K562 (cell line): Measurements from ENCODE around the gene DCUN1D2. TPM values are rescaled to one million over a fixed set of nuclear protein-coding genes. Genes with fewer than 3 reads are reported as not detected.
A peak's percentile ranks its signal among the peaks of the same experiment; 100 is the strongest.

Experiments used
- ATAC-seq: fragments of 200-7000 bp; cut with Tn5 transposase; 3 replicates; pipeline ENCODE4 v1.9.1; 2020; ENCODE audit warnings: moderate library complexity
- BruUV-seq: library from RNA; stranded (reverse); fragments of 400-500 nt; replicated peaks from 2 replicates; lab custom pipeline; 2021; lab: Mats Ljungman, UMichigan
- CTCF ChIA-PET: fragments of 300-600 bp; formaldehyde crosslinking; extraction: SDS; loops from one replicate; lab custom pipeline; 2021; ENCODE audit warnings: low intra/inter-chr PET ratio; lab: Yijun Ruan, JAX
- POLR2A ChIA-PET: fragments of 300-600, 350-650 bp; sonication (Branson Sonifier 250); formaldehyde crosslinking; extraction: SDS; loops from one replicate; lab custom pipeline; 2021; ENCODE audit warnings: antibody characterized with exemption, inconsistent platforms; lab: Yijun Ruan, JAX
- DNase-seq, 4 experiments: peaks; one replicate each; pipeline versions ENCODE4 v3.0.0 to v3.0.0-alpha.2; 2011 to 2018; ENCODE audit warnings: low spot score in 3 of 4, mixed read lengths in 3 of 4; ENCODE audit errors: extremely low read depth in 1 of 4
- FAIRE-seq: peaks from 2 replicates; lab custom pipeline; 2011; peaks lifted over from hg19 to GRCh38; lab: Jason Lieb, UNC
- H2AFZ ChIP-seq: 2 replicates; pipeline ENCODE4 v1.6.0; 2011; ENCODE audit warnings: low read depth, low read length, control low read depth, inconsistent platforms
- H3K27ac ChIP-seq: fragments of 200-600 bp; 3 replicates; pipeline ENCODE4 v1.8.0; 2011; ENCODE audit warnings: low read depth, mild to moderate bottlenecking, control low read depth, inconsistent platforms, low read length, moderate library complexity, mixed read lengths; ENCODE audit errors: extremely low read depth
- H3K27me3 ChIP-seq, 2 experiments: fragments of 300-600 bp in 1 of 2; 2 replicates in 1 of 2; 3 replicates in 1 of 2; pipeline versions ENCODE4 v1.6.0 to v1.8.0; 2011; ENCODE audit warnings: inconsistent platforms in 2 of 2, low read length in 2 of 2, mild to moderate bottlenecking in 1 of 2, mixed read lengths in 1 of 2, moderate library complexity in 1 of 2; ENCODE audit not compliant: control insufficient read depth in 2 of 2, insufficient read depth in 2 of 2
- H3K36me3 ChIP-seq: fragments of 300-600 bp; 3 replicates; pipeline ENCODE4 v1.8.0; 2011; ENCODE audit warnings: mild to moderate bottlenecking, low read length, inconsistent platforms; ENCODE audit not compliant: control insufficient read depth, insufficient read depth
- H3K4me1 ChIP-seq, 2 experiments: fragments of 200-600 bp in 1 of 2; replicated peaks in 1 of 2; 2 replicates in 1 of 2; 3 replicates in 1 of 2; pipeline versions ENCODE4 v1.5.1 to v1.8.0; 2011; ENCODE audit warnings: inconsistent platforms in 2 of 2, low read length in 2 of 2, mild to moderate bottlenecking in 1 of 2, mixed read lengths in 1 of 2, moderate library complexity in 1 of 2; ENCODE audit not compliant: control insufficient read depth in 2 of 2, insufficient read depth in 2 of 2
- H3K4me2 ChIP-seq: 2 replicates; pipeline ENCODE4 v1.6.1; 2011; ENCODE audit warnings: low read length, control low read depth, inconsistent platforms, mixed read lengths; ENCODE audit not compliant: insufficient read depth
- H3K4me3 ChIP-seq: fragments of 200-600 bp; sonication (generic), shearing (Covaris generic); 2 replicates; pipeline ENCODE4 v1.5.1; 2016; ENCODE audit warnings: control low read depth, inconsistent platforms
- H3K79me2 ChIP-seq: fragments of 200-600 bp; 3 replicates; pipeline ENCODE4 v1.8.0; 2011; ENCODE audit warnings: low read length, inconsistent platforms; ENCODE audit not compliant: control insufficient read depth, insufficient read depth
- H3K9ac ChIP-seq, 2 experiments: 2 replicates each; pipeline versions ENCODE4 v1.6.0 to v1.6.1; 2011; ENCODE audit warnings: low read depth in 2 of 2, low read length in 2 of 2, control low read depth in 1 of 2, inconsistent platforms in 1 of 2, mild to moderate bottlenecking in 1 of 2, mixed read lengths in 1 of 2; ENCODE audit not compliant: insufficient read depth in 1 of 2
- H3K9me1 ChIP-seq: one replicate; pipeline ENCODE4 v1.6.0; 2011; ENCODE audit warnings: inconsistent platforms, mild to moderate bottlenecking, low read length, moderate library complexity; ENCODE audit not compliant: control insufficient read depth, insufficient read depth
- H3K9me3 ChIP-seq: replicated peaks from 2 replicates; pipeline ENCODE4 v1.5.1; 2011; ENCODE audit warnings: low read depth, low read length, inconsistent platforms; ENCODE audit not compliant: control insufficient read depth, insufficient read depth
- H4K20me1 ChIP-seq: replicated peaks from 2 replicates; pipeline ENCODE4 v1.6.1; 2011; ENCODE audit warnings: low read length, inconsistent platforms, mixed read lengths; ENCODE audit not compliant: control insufficient read depth, insufficient read depth
- CEBPB ChIP-seq: fragments of 450-650 bp; IDR thresholded peaks from 2 replicates; pipeline ENCODE4 v1.6.1; 2016; ENCODE audit warnings: missing genetic modification characterization, missing compliant biosample characterization
- EP300 ChIP-seq: IDR thresholded peaks from 2 replicates; pipeline ENCODE4 v1.6.1; 2012; ENCODE audit warnings: low read length, improper control_type of control experiment
- JUNB ChIP-seq: fragments of 450-650 bp; formaldehyde crosslinking; conservative IDR thresholded peaks from 2 replicates; pipeline ENCODE4 v1.4.0; 2020; ENCODE audit warnings: mild to moderate bottlenecking
- ZNF274 ChIP-seq: IDR thresholded peaks from 2 replicates; pipeline ENCODE4 v1.6.1; 2011; ENCODE audit warnings: low read depth, mild to moderate bottlenecking, low read length, moderate library complexity, borderline replicate concordance
- WGBS: fragments of 100-300 bp; shearing (Covaris generic); methylation state at CpG from one replicate; pipeline ENCODE4 v1.1.6; 2016; ENCODE audit warnings: low coverage, mixed read lengths; ENCODE audit not compliant: insufficient coverage; ENCODE audit errors: missing lambda C conversion rate; 5-methylcytosine and 5-hydroxymethylcytosine counted together
- in situ Hi-C: fragments of 300-500 bp; cut with MboI; formaldehyde crosslinking; loops from 4 replicates; pipeline ENCODE4 v1.15.0; 2018; ENCODE audit warnings: inconsistent platforms, mixed read lengths
- intact Hi-C: fragments of 100-400 bp; cut with micrococcal nuclease; formaldehyde crosslinking; loops from 2 replicates; pipeline ENCODE4 v1.14.2; 2022
- polyA plus RNA-seq, 8 experiments: library from polyadenylated mRNA; depleted of rRNA in 4 of 8; stranded (reverse) in 5 of 8; unstranded in 3 of 8; fragments of >200 nt; fragmentation: Nextera tagmentation in 2 of 8; fragmentation: Illumina TruSeq in 1 of 8; extraction: Ambion mirVana in 2 of 8; extraction: Trizol in 1 of 8; gene quantifications; 2 replicates each; pipeline versions ENCODE4 v1.2.1 to v1.2.3, GENCODE V29; 2011 to 2014; ENCODE audit warnings: inconsistent platforms in 1 of 8, missing spikeins in 1 of 8
- total RNA-seq, 7 experiments: library from RNA; depleted of rRNA in 6 of 7; stranded (reverse); fragments of >200 nt in 6 of 7; fragmentation: Illumina TruSeq in 2 of 7; extraction: Trizol in 2 of 7; gene quantifications; 2 replicates each; pipeline versions ENCODE4 v1.2.1 to v1.2.3, GENCODE V29; 2011 to 2021; ENCODE audit warnings: low replicate concordance in 1 of 7
- TF ChIP-seq, protein P1 (sequence below): fragments of 450-650 bp; IDR thresholded peaks from 2 replicates; pipeline ENCODE4 v1.6.1; 2016; ENCODE audit warnings: borderline replicate concordance
- TF ChIP-seq, protein P2 (sequence below), 2 experiments: IDR thresholded peaks in 1 of 2; conservative IDR thresholded peaks in 1 of 2; 2 replicates each; pipeline ENCODE4 v1.6.1; 2016; ENCODE audit warnings: low read depth in 2 of 2, mild to moderate bottlenecking in 1 of 2, missing compliant biosample characterization in 1 of 2, missing genetic modification characterization in 1 of 2, moderate library complexity in 1 of 2
- TF ChIP-seq, protein P3 (sequence below): fragments of 450-650 bp; IDR thresholded peaks from 2 replicates; pipeline ENCODE4 v1.6.1; 2016
- TF ChIP-seq, protein P4 (sequence below): fragments of 450-650 bp; IDR thresholded peaks from 2 replicates; pipeline ENCODE4 v1.7.0; 2016; ENCODE audit warnings: borderline replicate concordance
- TF ChIP-seq, protein P5 (sequence below): sonication (generic); formaldehyde crosslinking; IDR thresholded peaks from 2 replicates; pipeline ENCODE4 v1.9.0; 2022; ENCODE audit warnings: mild to moderate bottlenecking, missing genetic modification reagents

Gene DCUN1D2
- total and polyA plus RNA-seq, 9 of the 15 experiments (the other 6 are each of a cell fraction or from before 2014, with no cell fraction given): 2.1 to 16.8 (median 11.1) TPM

DNA sequence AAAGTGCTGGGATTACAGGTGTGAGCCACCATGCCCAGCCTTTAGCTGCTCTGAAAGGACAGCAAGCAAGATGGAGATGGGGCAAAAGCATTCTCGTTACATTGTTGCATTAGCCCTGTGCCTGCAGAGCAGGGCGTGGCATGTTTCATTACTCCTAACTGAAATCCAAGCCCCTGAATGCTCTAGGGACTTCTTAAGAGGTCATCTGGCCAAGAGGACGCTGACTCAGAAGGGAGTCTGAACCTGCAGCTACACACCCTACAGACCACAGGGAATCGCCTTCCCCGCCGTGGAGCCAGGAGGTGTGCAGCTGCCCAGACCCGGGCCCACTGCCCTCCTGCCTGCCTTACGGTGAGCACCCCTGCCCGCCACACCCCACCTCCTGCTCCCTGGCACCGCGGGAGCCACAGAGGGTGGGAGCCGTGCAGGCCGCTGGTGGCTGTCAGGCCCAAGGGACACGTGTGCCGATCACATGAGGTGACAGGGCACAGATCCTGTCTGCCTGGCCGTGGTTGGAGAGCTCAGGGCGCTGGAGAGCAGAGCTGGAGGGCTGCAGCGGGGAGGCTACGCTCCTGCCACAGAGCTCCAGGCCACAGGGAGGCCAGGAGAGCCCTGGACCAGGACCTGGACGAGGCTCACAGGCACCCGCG, 64.4 kb downstream of the DCUN1D2 start:
- Histone ChIP-seq H3K4me2 (no peak overlapping the region), H3K27me3 (peaks cover 10 to 67% of the 10 kb centered on the region in 2 experiments; a peak in 4 of 5 replicates), H3K9me3 (no peaks in the 10 kb centered on the region), H4K20me1 (peaks cover 4% of the 10 kb centered on the region; the same call in 1 of the 2 replicates), H2AFZ (no peak overlapping the region), H3K4me3 (no peak overlapping the region), H3K27ac (no peak overlapping the region), H3K9ac (no peak overlapping the region), H3K79me2 (no peaks in the 10 kb centered on the region), H3K9me1 (no peaks in the 10 kb centered on the region), H3K4me1 (peaks cover 0 to 27% of the 10 kb centered on the region in 2 experiments; a peak in 3 of 5 replicates), H3K36me3 (no peaks in the 10 kb centered on the region)
- WGBS: 18% methylated on average over 15 of the region's 22 CpGs
- ChIA-PET POLR2A (no interaction called here), CTCF (no interaction called here)
- ATAC-seq (peak; percentile 19; the same call in 2 of the 3 replicates), DNase-seq (no peak), FAIRE-seq (no peak)
- in situ Hi-C loops: no loop called here
- no TSS peak for BruUV-seq
- intact Hi-C loops: no loop called here
- TF ChIP-seq, protein P1, sequence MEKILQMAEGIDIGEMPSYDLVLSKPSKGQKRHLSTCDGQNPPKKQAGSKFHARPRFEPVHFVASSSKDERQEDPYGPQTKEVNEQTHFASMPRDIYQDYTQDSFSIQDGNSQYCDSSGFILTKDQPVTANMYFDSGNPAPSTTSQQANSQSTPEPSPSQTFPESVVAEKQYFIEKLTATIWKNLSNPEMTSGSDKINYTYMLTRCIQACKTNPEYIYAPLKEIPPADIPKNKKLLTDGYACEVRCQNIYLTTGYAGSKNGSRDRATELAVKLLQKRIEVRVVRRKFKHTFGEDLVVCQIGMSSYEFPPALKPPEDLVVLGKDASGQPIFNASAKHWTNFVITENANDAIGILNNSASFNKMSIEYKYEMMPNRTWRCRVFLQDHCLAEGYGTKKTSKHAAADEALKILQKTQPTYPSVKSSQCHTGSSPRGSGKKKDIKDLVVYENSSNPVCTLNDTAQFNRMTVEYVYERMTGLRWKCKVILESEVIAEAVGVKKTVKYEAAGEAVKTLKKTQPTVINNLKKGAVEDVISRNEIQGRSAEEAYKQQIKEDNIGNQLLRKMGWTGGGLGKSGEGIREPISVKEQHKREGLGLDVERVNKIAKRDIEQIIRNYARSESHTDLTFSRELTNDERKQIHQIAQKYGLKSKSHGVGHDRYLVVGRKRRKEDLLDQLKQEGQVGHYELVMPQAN: no peak
- TF ChIP-seq, protein P2, sequence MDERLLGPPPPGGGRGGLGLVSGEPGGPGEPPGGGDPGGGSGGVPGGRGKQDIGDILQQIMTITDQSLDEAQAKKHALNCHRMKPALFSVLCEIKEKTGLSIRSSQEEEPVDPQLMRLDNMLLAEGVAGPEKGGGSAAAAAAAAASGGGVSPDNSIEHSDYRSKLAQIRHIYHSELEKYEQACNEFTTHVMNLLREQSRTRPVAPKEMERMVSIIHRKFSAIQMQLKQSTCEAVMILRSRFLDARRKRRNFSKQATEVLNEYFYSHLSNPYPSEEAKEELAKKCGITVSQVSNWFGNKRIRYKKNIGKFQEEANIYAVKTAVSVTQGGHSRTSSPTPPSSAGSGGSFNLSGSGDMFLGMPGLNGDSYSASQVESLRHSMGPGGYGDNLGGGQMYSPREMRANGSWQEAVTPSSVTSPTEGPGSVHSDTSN (CRISPR knock-in tag; IDR thresholded peaks at IDR 0.05; ENCODE audit: low read depth): no peak
- TF ChIP-seq, protein P2 (tag; conservative IDR thresholded peaks at IDR 0.05; ENCODE audit: low read depth): no peak
- no peak for TF ChIP-seq ZNF274
- no peak for TF ChIP-seq EP300
- TF ChIP-seq, protein P3, sequence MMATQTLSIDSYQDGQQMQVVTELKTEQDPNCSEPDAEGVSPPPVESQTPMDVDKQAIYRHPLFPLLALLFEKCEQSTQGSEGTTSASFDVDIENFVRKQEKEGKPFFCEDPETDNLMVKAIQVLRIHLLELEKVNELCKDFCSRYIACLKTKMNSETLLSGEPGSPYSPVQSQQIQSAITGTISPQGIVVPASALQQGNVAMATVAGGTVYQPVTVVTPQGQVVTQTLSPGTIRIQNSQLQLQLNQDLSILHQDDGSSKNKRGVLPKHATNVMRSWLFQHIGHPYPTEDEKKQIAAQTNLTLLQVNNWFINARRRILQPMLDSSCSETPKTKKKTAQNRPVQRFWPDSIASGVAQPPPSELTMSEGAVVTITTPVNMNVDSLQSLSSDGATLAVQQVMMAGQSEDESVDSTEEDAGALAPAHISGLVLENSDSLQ: no peak
- no peak for TF ChIP-seq CEBPB (tag)
- TF ChIP-seq JUNB (CRISPR knock-in tag): no peak
- TF ChIP-seq, protein P4, sequence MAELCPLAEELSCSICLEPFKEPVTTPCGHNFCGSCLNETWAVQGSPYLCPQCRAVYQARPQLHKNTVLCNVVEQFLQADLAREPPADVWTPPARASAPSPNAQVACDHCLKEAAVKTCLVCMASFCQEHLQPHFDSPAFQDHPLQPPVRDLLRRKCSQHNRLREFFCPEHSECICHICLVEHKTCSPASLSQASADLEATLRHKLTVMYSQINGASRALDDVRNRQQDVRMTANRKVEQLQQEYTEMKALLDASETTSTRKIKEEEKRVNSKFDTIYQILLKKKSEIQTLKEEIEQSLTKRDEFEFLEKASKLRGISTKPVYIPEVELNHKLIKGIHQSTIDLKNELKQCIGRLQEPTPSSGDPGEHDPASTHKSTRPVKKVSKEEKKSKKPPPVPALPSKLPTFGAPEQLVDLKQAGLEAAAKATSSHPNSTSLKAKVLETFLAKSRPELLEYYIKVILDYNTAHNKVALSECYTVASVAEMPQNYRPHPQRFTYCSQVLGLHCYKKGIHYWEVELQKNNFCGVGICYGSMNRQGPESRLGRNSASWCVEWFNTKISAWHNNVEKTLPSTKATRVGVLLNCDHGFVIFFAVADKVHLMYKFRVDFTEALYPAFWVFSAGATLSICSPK: no peak
- TF ChIP-seq, protein P5, sequence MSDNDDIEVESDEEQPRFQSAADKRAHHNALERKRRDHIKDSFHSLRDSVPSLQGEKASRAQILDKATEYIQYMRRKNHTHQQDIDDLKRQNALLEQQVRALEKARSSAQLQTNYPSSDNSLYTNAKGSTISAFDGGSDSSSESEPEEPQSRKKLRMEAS: 0 out of 2 replicates have a peak, but pooled peaks have one; percentile 38
